Choroid plexus epithelial cell (primary cell): ENCODE data around the gene NRXN2.

Source experiments
- DNase-seq: peaks from one replicate; pipeline ENCODE4 v3.0.0-alpha.2; 2010; ENCODE audit warnings: low read depth
- H3K4me3 ChIP-seq: 2 replicates; pipeline ENCODE4 v1.5.1; 2011; ENCODE audit warnings: low read depth, mild to moderate bottlenecking, control low read depth, low read length, moderate library complexity
- TF ChIP-seq, protein P1 (sequence below): conservative IDR thresholded peaks from 2 replicates; pipeline ENCODE4 v1.5.1; 2011; ENCODE audit warnings: low read depth, mild to moderate bottlenecking, control low read depth, inconsistent platforms, low read length, moderate library complexity

Gene NRXN2

GRCh38 chr11:64648551-64648950, 74.4 kb downstream of the NRXN2 start:
- no peak for DNase-seq
- H3K4me3 ChIP-seq, result no peak overlapping the region
- TF ChIP-seq, protein P1, sequence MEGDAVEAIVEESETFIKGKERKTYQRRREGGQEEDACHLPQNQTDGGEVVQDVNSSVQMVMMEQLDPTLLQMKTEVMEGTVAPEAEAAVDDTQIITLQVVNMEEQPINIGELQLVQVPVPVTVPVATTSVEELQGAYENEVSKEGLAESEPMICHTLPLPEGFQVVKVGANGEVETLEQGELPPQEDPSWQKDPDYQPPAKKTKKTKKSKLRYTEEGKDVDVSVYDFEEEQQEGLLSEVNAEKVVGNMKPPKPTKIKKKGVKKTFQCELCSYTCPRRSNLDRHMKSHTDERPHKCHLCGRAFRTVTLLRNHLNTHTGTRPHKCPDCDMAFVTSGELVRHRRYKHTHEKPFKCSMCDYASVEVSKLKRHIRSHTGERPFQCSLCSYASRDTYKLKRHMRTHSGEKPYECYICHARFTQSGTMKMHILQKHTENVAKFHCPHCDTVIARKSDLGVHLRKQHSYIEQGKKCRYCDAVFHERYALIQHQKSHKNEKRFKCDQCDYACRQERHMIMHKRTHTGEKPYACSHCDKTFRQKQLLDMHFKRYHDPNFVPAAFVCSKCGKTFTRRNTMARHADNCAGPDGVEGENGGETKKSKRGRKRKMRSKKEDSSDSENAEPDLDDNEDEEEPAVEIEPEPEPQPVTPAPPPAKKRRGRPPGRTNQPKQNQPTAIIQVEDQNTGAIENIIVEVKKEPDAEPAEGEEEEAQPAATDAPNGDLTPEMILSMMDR, result no peak

- no peak for DNase-seq
- TF ChIP-seq, protein P1, result no peak
Measured at GRCh38 chr11:64647019-64647779, 75.8 kb downstream of the NRXN2 start.

DNA sequence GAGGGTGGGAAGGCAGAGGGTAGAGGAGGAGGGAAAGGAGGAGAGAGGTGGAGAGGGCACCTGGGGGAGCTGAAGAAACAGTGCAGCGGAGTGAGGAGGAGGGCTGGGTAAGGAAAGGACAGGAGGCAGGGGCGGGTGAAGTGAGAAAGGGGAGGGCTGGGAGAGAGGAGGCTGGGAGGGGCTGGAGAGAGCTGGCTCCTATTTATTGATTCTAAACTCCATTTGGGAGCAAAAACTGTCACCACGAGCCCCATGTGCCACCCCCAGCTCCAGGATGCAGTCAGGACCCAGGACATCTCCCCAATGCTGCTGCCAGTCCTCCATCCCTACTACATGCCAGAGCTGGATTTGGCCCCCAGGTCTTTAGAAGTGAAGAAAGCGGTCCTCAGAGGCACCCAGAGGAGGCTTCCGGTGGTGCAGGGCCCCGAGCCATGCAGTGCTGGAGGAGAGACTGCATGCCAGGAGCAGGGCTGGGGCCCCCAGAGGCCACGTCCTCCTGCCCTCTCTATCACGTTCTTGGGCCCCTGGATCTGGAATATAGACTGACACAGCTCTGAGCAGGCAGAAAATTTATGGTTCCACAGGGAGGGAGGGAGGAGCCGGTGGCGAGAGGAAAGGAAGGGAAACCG, 78.2 kb downstream of the NRXN2 start:
- TF ChIP-seq, protein P1, result peak; percentile 40
- no peak for DNase-seq
- no peak overlapping the region for H3K4me3 ChIP-seq

More at GRCh38 chr11:64647019-64647779, 75.8 kb downstream of the NRXN2 start:
- H3K4me3 ChIP-seq, result no peak overlapping the region

DNA sequence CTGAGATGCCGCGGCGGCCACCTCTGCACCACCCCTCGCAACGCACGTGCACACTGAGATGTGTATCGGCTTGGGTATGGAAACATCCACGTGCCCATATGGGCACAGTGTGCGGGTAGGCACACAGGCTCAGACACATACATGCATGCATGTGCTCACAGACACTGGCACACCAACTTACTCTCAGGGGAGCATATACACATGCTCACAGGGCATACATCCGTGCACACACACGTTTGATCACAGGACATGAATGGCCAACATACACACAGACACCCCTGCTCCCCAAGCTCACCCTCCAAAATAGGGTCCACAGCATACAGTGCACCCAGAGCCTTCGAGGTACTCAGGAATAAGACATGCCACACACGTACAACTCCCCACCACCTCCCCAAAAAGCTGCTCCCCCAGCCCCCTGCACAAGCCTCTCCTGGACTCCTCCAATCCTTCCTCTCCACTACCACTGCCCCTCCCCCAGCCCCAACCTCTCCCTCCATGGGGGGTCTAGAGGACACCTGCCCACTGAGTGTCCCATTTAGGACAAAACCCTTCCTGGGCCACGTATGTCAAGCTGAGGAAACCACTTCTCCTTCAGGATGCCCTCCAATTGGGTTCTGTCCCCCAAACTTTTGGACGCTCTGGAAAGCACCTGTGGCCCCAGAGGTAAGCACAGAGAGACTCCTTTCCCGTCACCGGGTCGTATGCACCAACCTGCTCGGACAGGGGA, 78.9 kb downstream of the NRXN2 start:
- H3K4me3 ChIP-seq, result no peak overlapping the region
- no peak for DNase-seq
- TF ChIP-seq, protein P1, result no peak

DNA sequence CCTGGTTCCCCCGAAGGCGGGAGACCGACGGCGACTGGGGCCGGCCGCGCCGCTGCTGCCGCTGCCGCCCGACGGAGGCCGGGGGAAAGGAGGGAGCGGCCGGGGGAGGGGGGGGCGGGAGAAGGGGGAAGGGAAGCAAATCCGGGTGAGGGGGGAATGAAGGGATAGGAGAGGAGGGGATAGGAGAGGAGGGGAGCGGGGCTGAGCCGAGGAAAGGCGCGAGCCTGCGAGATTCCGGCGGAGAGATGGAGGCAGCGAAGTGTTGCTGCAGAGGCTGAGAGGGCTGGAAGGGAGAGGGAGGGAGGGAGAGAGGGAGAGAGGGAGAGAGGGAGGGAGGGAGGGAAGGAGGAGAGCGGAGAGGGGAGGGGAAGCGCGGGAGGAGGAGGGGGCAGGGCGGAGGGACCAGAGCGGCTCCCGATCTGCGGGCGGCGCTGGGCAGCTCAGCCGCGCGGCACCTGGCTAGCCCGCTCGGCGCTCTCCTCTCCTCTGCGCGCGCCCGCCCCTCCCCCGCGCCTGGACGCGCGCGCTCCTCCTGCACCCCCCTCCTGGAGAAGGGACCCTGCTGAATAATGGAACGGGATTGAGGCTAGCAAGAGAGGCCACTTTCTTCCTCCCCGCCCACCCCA, 79.6 kb downstream of the NRXN2 start:
- no peak overlapping the region for H3K4me3 ChIP-seq
- TF ChIP-seq, protein P1, result no peak
- no peak for DNase-seq

GRCh38 chr11:64642871-64643255, 80.1 kb downstream of the NRXN2 start:
- DNase-seq, result no peak
- TF ChIP-seq, protein P1, result no peak
- H3K4me3 ChIP-seq, result no peak overlapping the region
